Prostate gland (tissue), 2 donors: ENCODE measurements around the gene SLC28A1. TPM values are rescaled to one million over a fixed set of nuclear protein-coding genes. Genes with fewer than 3 reads are reported as not detected.
A peak's percentile ranks its signal among the peaks of the same experiment; 100 is the strongest.

ENCODE experiments used
- DNase-seq: peaks from one replicate; pipeline ENCODE4 v3.0.0-alpha.2; 2019; ENCODE audit warnings: low spot score
- H3K27ac ChIP-seq, 2 donors: fragments of 200-600 bp; sonication (generic); 2 replicates each; pipeline ENCODE4 v1.5.1; 2017 to 2019
- H3K27me3 ChIP-seq: fragments of 200-600 bp; sonication (generic); replicated peaks from 2 replicates; pipeline ENCODE4 v1.5.1; 2019; ENCODE audit not compliant: insufficient read depth
- H3K36me3 ChIP-seq, 2 donors: fragments of 200-600 bp; sonication (generic); 1 replicate in 1 of 2; 2 replicates in 1 of 2; pipeline versions ENCODE4 v1.5.1 to v1.8.1; 2017 to 2019
- H3K4me1 ChIP-seq: fragments of 200-600 bp; sonication (generic); replicated peaks from 2 replicates; pipeline ENCODE4 v1.5.1; 2019
- H3K4me3 ChIP-seq, 2 donors: fragments of 200-600 bp; sonication (generic); 2 replicates each; pipeline ENCODE4 v1.5.1; 2017 to 2019
- H3K9me3 ChIP-seq: fragments of 200-600 bp; sonication (generic); 2 replicates; pipeline ENCODE4 v1.5.1; 2017
- CTCF ChIP-seq, 4 experiments: fragments of 200-600 bp in 2 of 4; fragments of 450-650 bp in 2 of 4; sonication (generic) in 2 of 4; IDR thresholded peaks; 1 replicate in 3 of 4; 2 replicates in 1 of 4; pipeline ENCODE4 v1.5.1; 2016 to 2019; ENCODE audit warnings: antibody characterized with exemption in 4 of 4, mild to moderate bottlenecking in 2 of 4, moderate library complexity in 2 of 4
- POLR2A ChIP-seq: fragments of 450-650 bp; IDR thresholded peaks from one replicate; pipeline ENCODE4 v1.6.1; 2016; ENCODE audit warnings: antibody characterized with exemption, mild to moderate bottlenecking
- POLR2AphosphoS5 ChIP-seq: sonication (generic); formaldehyde crosslinking; IDR thresholded peaks from one replicate; pipeline ENCODE4 v1.6.1; 2017; ENCODE audit warnings: antibody characterized with exemption
- WGBS: methylation state at CpG from one replicate; pipeline ENCODE4 v1.1.5; 2018; 5-methylcytosine and 5-hydroxymethylcytosine counted together
- intact Hi-C: fragments of 100-400 bp; cut with DNase I; formaldehyde crosslinking; loops from one replicate; pipeline ENCODE4 v1.14.2; 2022
- total RNA-seq, 2 donors: library from RNA; depleted of rRNA; stranded (reverse); fragments of >200 nt; gene quantifications; one replicate each; pipeline ENCODE4 v1.1.0, GENCODE V29; 2016

SLC28A1 gene
- total RNA-seq, 2 donors from 2014 or later, result not detected

- H3K4me3 ChIP-seq, result no peak overlapping the region
Measured at GRCh38 chr15:84839714-84840113, 44.7 kb upstream of the SLC28A1 start.

GRCh38 chr15:84840255-84840654, 44.2 kb upstream of the SLC28A1 start:
- Histone ChIP-seq H3K9me3 (no peaks in the 10 kb centered on the region), H3K4me3 (no peak overlapping the region), H3K27me3 (no peaks in the 10 kb centered on the region), H3K36me3 (no peaks in the 10 kb centered on the region), H3K27ac (no peak overlapping the region), H3K4me1 (no peaks in the 10 kb centered on the region)
- intact Hi-C loops, result no loop called here
- DNase-seq, result no peak
- TF ChIP-seq CTCF (IDR thresholded peaks at IDR 0.05) (no peak), POLR2AphosphoS5 (no peak), POLR2A (no peak)
- 91% methylated on average over 10 of the region's 10 CpGs for WGBS

More at GRCh38 chr15:84839714-84840113, 44.7 kb upstream of the SLC28A1 start:
- TF ChIP-seq CTCF (IDR thresholded peaks at IDR 0.05) (no peak), POLR2AphosphoS5 (no peak), POLR2A (no peak)
- Histone ChIP-seq H3K9me3 (no peaks in the 10 kb centered on the region), H3K27ac (no peak overlapping the region), H3K27me3 (no peaks in the 10 kb centered on the region), H3K36me3 (no peaks in the 10 kb centered on the region), H3K4me1 (no peaks in the 10 kb centered on the region)
- WGBS, result 97% methylated on average over 23 of the region's 23 CpGs
- no peak for DNase-seq
- intact Hi-C loops, result no loop called here

GRCh38 chr15:84840741-84841429, 43.6 kb upstream of the SLC28A1 start:
- Histone ChIP-seq H3K36me3 (no peaks in the 10 kb centered on the region), H3K4me1 (no peaks in the 10 kb centered on the region), H3K27ac (no peak overlapping the region), H3K27me3 (no peaks in the 10 kb centered on the region), H3K4me3 (no peak overlapping the region), H3K9me3 (no peaks in the 10 kb centered on the region)
- WGBS, result 84% methylated on average over 12 of the region's 12 CpGs
- DNase-seq, result no peak
- TF ChIP-seq CTCF (IDR thresholded peaks at IDR 0.05) (no peak), POLR2AphosphoS5 (peak; percentile 12), POLR2A (no peak)
- intact Hi-C loops, result no loop called here

- no peak for TF ChIP-seq CTCF (IDR thresholded peaks at IDR 0.05)
- no peak for TF ChIP-seq POLR2AphosphoS5
- no peak for TF ChIP-seq POLR2A
- intact Hi-C loops, result no loop called here
- H3K9me3 ChIP-seq, result no peaks in the 10 kb centered on the region
- DNase-seq, result no peak
- no peaks in the 10 kb centered on the region for H3K4me1 ChIP-seq
- no peaks in the 10 kb centered on the region for H3K36me3 ChIP-seq
- H3K4me3 ChIP-seq, result no peak overlapping the region
- no peaks in the 10 kb centered on the region for H3K27me3 ChIP-seq
- 69% methylated on average over 1 of the region's 1 CpG for WGBS
- H3K27ac ChIP-seq, result no peak overlapping the region
Measured at GRCh38 chr15:84842781-84843180, 41.7 kb upstream of the SLC28A1 start.

- DNase-seq, result no peak
- intact Hi-C loops, result no loop called here
- 39% methylated on average over 2 of the region's 2 CpGs for WGBS
- H3K36me3 ChIP-seq, result no peaks in the 10 kb centered on the region
- TF ChIP-seq POLR2A, result no peak
- no peak for TF ChIP-seq CTCF (IDR thresholded peaks at IDR 0.05)
- TF ChIP-seq POLR2AphosphoS5, result no peak
- H3K27ac ChIP-seq, result peak overlapping the region; percentile 36 to 67
- H3K4me3 ChIP-seq, result no peak overlapping the region
- no peaks in the 10 kb centered on the region for H3K9me3 ChIP-seq
- H3K27me3 ChIP-seq, result no peaks in the 10 kb centered on the region
- no peaks in the 10 kb centered on the region for H3K4me1 ChIP-seq
Measured at GRCh38 chr15:84844964-84845363, 39.5 kb upstream of the SLC28A1 start.
